SHP77 (cell line): Measurements from ENCODE around the gene UNC45B.
"Not testable (repeated sequence)": the region's sequence is repeated elsewhere in the genome, so short reads cannot be mapped to it uniquely, and the experiment has no call there.

Experiments used
- DNase-seq, 2 experiments: peaks; one replicate each; lab custom pipeline; 2025; lab: John Stamatoyannopoulos, UW

UNC45B gene

DNA sequence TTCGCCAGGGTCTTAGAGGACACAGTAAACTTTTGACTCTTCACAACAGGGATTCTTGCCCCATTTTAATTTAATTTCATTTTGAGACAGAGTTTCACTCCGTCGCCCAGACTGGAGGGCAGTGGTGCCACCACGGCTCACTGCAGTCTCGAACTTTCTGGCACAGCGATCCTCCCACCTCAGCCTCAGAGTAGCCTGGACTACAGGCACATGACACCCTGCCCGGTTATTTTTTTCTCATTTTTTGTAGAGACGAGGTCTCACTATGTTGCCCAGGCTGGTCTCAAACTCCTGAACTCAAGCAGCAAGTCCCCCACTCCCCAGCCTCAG is 5.2 kb upstream of the UNC45B start:
- DNase-seq, result no peak

DNA sequence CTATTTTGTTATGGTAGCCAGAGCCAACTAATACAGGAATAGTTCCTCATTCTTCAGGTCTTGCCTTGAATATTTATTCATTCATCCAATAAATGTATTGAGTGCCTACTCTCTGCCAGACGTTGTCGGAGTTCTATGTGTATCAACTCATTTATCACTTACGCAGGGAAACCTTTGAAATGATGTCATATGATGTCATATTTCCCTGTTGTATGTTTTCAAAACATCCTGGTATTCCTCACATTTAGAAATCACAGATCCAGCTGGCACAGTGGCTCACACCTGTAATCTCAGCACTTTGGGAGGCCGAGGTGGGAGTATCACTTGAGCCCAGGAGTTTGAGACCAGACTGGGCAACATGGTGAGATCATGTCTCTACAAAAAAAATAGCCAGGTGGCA is 2.8 kb upstream of the UNC45B start:
- no peak for DNase-seq

DNA sequence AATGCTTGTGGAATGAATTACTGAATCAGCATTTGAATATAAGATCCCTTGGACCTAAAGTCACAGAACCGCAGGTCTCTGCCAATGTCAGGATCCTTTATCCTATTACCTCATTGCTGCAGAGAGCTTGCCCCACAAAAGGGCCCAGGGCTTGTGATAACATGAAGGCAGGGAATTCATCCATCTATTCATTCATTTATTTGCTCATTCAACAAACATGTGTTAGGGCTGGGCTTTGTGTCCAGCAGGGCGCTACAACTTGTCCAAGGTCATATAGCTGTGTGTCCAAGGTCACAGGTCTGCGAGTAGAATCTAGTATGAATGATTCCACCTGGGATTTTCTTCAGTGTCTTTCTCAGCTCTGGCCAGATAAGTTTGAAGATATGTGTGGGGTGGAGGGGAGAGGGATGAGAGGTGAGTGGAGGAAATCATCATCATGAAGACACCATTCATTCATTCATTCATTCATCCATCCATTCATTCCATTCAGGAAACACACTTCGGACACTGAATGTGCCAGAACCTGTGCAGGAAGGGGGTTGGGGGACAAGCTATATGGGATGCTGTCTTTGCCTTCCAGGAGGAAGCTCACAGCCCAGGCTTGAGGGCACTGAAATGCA is 1.3 kb upstream of the UNC45B start:
- no peak for DNase-seq

DNA sequence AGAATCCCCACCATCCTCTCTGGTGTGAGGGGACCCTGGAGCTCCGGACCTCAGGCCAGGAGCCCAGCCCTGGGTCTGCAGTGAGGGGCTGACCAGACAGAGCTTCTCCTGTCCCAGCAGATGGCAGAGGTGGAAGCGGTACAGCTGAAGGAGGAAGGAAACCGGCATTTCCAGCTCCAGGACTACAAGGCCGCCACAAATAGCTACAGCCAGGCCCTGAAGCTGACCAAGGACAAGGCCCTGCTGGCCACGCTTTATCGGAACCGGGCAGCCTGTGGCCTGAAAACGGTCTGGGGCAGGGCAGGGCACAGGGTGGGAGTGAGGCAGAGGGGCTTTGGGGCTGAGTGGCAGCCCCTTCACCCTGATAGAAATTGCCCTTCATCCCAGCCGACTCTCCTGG is 527 bp downstream of the UNC45B start:
- DNase-seq, result no peak

DNA sequence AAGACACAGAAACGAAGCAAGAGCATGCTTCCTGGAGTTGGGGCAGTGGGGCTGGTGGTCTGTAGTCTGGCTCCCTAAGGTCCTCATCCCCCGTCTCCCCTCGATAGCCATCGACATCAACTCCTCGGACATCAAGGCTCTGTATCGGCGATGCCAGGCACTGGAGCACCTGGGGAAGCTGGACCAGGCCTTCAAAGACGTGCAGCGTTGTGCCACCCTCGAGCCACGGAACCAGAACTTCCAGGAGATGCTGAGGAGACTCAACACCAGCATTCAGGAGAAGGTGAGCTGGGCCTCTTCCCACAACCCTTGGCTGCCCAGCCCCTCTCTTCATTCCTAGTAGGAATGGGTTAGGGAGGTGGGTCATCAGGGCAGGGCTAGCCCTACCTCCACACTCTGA is 2.3 kb downstream of the UNC45B start:
- no peak for DNase-seq

DNA sequence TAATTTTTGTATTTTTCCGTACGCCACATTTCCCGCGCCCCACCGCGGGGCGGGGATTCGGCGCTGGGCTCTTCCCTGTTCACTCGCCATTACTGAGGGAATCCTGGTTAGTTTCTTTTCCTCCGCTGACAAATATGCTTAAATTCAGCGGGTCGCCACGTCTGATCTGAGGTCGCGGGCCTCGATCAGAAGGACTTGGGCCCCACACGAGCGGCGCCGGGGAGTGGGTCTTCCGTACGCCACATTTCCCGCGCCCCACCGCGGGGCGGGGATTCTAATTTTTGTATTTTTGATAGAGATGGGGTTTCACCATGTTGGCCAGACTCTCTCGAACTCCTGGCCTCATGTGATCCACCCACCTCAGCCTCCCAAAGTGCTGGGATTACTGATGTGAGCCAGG is 3.5 kb downstream of the UNC45B start:
- DNase-seq, result not testable (repeated sequence)

DNA sequence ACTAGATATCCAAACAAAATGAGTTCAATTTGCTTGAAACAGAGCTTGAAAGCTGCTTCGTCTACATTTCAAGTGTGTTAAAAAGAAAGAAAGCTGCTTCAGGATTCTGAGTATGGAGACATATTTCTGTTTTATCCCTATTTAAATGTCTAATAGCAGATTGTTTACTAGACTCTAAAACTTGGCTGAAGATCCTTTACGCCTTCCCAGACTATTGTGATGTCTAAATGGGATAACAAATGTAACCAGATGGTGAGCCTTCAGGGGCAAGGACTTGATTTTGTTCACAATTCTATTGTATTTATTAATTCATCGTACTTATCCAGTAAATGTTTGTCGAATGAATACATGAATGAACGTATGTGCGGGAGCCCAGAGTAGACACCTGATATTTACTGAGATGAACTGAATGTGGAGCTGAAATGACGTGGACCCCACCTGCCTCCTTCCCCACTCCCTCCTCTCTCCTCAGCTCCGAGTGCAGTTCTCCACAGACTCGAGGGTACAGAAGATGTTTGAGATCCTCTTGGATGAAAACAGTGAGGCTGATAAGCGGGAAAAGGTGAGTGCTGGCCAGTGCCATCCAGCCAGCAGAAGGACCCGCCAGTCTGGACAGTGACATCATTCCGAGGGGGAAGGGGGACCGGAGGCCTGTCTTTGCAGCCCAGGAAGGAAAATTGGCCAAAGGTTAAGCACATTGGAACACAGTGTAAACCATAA is 5.0 kb downstream of the UNC45B start:
- no peak for DNase-seq

DNA sequence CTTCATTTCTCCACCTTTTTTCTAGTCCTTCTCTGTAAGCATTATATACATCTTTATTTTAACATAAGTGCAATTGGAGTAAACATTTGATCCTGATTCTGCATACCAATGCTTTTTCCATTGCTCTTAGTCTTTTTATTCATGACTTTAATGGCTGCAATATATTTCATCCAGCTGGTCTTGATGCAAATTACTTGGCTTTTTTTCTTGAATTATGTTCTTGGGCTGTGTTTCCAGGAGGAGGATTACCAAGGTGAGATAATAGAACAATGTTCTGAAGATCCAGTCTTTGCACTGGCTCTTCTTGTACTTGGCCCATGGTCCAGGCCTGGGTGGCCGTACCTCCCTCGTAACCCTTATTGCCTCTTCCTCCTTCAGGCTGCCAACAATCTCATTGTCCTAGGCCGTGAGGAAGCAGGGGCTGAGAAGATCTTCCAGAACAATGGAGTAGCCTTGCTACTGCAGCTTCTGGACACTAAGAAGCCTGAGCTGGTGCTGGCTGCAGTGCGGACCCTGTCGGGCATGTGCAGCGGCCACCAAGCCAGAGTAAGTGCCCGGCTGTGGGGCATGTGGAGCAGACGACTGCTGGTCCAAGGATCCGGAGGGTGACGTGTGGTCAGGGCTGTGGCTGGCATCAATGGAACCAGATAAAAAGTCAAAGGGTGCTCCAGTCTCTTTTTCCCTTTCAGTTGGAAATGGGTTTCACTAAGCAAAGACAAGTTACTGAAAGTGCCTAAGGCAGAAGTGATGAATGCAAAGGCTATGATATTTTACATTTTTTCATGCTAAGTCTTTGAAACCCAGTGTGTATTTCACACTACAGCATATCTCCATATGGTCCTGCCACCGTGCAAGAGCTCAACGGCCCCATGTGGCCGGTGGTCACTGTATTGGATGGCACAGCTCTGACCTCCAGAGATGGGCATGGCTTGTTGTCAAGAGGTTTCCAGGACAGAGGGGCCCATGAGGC is 6.9 kb downstream of the UNC45B start:
- no peak for DNase-seq

DNA sequence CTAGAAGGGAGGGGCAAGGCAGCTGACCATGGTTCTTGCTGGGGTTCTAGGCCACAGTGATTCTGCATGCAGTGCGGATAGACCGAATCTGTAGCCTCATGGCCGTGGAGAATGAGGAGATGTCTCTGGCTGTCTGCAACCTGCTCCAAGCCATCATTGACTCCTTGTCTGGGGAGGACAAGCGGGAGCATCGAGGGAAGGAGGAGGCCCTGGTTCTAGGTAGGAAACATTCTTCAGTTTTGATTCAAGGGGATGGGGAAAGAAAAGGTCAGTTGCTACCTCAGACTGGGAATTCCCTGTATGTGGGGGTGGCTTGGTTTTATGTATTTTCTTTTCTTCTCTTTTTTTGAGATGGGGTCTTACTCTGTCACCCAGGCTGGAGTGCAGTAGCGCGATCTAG is 7.6 kb downstream of the UNC45B start:
- no peak for DNase-seq

DNA sequence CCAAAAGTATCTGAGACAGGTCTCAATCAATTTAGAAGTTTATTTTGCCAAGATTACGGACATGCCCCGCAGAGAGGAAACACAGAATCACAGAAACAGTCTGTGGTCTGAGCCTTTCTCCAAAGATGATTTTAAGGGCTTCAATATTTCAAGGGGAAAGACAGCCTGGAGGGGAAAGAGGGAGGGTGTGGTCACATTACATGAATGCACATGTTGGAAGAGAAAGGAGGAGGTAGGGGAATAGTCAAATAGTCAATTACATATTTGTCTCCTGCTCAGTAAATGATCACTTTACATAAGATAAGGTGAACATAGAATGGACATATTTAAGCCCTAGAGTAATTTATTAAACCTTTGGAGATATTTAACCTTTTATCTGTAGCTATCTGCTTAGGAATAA is 12.3 kb downstream of the UNC45B start:
- DNase-seq, result no peak

DNA sequence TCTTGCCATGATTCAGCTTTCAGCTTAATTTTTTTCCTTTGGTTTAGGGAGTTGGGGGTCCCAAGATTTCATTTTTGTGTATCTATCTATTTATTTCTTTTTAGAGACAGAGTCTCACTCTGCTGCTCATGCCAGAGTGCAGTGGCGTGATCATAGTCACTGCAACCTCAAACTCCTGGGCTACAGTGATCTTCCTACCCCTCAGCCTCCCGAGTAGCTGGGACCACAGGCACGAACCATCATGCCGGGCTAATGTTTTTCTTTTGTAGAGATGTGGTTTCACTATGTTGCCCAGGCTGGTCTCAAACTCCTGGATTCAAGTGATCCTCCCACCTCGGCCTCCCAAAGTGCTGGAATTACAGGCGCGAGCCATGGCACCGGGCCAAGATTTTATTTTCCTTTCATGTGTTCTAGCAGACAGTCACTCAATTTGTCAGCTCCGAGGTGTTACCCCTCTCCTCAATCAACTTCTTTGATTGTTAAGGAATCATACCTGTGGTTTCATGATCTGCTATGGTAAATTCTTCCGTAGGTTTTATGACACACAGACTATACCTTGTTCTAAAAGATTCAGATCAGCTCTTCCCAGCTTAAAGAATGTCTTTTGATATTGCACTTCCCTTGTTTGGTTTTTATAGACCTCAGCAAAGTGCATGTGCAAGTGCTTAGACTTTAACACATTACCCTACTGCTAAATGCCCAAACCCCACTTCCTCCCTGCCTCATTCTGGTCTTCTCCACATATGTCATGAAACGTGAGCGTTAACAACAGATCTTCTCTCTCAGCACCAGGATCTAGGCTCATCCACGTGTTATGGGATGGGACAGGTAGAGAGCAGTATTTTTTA is 13.0 kb downstream of the UNC45B start:
- no peak for DNase-seq

DNA sequence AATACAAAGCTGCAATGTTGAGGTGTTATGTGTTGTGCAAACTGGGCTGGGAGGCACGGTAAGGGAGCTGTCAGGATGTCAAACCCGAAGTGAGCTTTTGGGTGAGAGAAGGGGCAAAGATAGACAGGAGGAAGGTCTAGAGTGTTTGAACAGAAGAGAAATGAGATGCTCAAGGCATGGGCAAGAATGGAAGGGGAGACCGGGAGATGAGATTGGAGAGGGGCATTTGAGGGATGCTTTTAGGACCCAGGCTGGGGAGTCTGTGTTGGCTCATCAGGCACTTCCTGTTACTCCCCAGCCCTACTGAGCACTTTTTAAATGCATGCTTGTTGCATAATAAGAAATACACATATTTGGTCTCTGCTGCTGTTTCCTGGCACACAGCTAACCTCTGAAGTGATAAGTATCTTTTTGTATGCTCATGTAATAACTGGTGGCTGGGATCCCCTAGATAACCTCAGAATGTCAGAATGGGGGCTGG is 13.7 kb downstream of the UNC45B start:
- DNase-seq, result no peak

DNA sequence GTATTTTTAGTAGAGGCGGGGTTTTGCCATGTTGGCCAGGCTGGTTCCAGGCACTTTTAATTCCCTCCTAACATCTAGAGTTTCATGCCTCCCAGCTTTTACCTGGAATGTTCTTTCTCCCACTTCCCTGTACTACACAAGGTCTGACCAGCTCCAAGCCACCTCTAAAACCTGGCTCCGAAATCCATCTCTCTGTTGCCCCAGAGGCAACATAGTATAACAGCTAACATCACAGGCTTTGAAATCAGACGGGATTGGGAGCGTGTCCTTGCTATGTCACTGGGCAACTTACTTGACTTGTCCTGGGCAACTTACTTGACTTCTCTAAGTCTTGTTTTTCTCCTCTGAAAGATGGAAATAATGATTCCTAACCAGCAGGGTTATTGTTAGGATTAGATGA is 15.1 kb downstream of the UNC45B start:
- DNase-seq, result no peak

DNA sequence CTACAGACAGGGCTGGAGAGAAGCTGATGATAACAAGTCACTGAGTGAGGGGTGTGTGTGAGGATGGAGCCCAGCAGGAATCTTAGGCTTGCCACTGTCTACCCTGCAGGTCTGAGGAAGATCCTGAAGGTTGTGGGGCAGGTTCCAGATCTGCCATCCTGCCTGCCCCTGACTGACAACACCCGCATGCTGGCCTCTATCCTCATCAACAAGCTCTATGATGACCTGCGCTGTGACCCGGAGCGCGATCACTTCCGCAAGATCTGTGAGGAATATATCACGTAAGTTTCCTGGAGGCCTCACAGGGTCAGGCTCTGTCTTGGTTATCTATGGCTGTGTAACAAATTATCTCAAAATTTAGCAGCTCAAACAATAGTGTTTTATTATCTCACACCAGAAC is 16.3 kb downstream of the UNC45B start:
- no peak for DNase-seq

DNA sequence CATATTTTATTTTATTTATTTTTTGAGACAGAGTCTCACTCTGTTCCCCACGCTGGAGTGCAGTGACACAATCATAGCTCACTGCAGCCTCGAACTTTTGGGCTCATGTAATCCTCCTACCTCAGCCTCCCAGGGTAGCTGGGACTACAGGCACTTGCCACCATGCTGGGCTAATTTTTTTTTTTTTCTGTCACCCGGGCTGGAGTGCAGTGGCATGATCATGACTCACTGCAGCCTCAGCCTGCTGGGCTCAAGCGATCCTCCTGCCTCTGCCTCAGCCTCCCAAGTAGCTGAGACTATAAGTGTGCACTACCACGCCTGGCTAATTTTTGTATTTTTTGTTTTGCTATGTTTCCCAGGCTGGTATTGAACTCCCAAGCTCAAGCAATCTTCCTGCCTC is 17.1 kb downstream of the UNC45B start:
- no peak for DNase-seq

DNA sequence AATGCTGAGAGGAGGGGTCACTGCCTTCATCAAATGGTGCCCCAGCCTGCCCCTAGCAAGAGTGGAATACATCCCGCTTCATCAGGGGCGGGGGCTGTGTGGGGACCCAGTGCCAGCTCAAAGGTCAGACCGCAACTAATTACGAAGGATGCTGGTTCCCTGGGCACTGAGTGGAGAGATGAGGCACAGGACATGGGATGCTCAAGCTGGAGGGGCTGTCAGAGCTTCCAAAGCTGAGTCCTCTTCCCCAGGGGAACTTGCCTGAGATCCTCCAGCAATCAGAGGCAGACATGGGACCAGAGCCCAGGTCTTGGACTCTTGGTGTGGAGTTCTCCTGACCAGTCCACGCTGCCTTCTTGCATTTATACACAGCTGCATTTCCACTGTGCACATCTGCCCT is 18.9 kb downstream of the UNC45B start:
- DNase-seq, result no peak

DNA sequence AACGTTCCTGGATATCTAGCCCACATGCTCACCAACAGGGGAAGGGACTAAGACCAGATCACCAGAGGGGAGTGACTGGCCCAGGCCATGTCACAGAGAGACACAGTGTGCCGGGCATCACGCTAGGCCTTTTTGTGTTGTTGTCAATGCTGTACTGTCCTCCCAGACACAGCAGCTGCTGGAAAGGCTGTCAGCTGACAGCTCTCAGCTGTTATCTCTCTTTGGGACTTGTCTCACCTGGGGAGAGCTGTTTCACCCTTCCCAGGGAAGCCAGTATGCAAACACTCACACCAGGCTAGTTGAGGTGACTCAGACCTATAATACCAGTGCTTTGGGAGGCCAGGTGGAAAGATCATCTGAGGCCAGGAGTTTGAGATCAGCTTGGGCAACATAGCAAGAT is 19.4 kb downstream of the UNC45B start:
- no peak for DNase-seq

DNA sequence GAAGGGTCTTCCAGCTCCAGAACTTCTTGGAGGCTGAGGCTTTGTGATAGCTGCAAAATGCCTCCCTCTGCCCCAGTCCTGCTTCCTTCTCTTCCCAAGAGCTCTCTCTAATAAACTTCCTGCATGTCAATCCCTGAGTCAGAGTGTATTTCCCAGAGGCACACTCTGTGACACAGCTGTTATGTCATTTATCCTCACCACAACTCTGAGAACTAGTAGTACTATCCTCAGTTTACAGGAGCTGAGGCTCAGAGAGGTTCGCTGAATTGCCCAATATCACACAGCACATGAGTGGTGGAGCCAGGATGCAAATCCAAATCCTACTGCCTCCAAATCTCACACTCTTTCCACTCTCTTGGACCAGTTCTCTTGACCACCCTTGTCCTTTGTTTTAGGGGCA is 20.0 kb downstream of the UNC45B start:
- no peak for DNase-seq

DNA sequence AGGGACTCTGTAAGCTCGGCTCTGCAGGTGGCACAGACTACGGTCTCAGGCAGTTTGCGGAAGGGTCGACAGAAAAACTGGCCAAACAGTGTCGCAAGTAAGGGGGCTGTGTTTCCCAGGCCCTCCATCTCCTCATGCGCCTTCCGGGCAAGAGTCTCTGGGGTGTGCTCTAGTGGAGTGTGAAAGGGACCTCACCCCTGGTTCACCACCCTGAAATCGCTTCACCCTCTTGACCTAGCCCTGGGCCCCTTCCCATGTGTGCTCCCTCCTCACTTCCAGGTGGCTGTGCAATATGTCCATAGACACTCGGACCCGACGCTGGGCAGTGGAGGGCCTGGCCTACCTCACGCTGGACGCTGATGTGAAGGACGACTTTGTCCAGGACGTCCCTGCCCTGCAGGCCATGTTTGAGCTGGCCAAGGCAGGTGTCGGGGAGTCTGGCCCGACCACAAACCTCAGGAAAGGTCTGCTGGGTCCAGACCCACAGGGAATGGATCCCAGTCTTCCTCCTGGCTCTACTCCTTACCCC is 22.3 kb downstream of the UNC45B start:
- DNase-seq, result no peak

DNA sequence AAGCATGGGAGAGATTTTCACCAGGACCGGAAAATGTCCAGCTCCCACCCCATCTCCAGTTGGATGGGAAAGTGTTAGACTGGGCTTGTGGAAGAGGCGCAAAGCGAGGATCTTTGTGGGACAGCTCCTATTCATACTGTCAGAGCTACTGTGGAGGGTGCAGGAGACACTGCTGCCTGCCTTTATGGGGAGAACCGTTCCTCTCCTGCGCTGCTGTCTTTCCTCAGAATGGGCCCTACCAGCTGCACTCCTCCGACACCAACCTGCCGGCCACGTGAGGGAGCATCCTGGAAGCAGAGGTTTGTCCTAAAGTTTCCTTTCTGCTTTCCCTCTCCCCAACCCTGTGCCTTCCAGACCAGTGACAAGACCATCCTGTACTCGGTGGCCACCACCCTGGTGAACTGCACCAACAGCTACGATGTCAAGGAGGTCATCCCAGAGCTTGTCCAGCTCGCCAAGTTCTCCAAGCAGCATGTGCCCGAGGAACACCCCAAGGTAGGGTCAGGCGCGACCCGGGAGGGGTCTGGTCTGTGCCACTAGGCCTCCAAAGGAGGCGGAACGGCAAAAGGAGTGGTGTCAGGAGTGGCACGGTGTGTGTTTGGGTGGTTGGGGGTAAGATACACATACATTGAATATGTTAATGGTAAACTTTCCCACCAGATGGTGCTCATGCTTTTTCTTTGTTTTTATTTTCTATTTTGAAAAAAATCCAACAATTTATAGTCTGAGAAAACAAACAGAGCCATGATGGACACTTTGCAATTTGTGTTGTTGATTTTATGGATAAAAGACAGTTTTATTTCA is 23.6 kb downstream of the UNC45B start:
- no peak for DNase-seq

DNA sequence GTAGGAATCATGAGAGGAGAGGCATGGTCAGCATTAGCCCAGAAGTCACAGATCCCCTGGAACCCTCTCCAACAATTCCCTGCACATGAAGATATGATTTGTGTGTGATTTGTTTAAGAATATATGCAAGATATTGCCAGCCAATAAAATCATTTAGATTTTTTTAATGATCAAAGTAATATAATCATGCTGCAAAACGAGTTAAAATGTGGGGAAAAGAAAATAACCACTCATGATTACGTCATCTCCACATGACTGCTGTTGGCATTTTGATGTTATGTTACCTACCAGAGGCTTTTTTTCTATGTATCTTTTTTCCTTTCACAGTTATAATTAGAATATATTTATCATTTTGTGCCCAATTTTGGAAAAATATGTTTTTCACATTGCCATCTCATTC is 24.2 kb downstream of the UNC45B start:
- no peak for DNase-seq
